Heart right ventricle (tissue), 16 donors: ENCODE data around the gene SUPT6H. TPM values are rescaled to one million over a fixed set of nuclear protein-coding genes. Genes with fewer than 3 reads are reported as not detected.

Experiments used
- ATAC-seq, 8 donors: fragments of 200-7000 bp; cut with Tn5 transposase; one replicate each; pipeline ENCODE4 v1.9.1; 2020; ENCODE audit warnings: mild to moderate bottlenecking in 8 of 8, moderate library complexity in 8 of 8, moderate number of reproducible peaks in 1 of 8
- DNase-seq, 2 donors: peaks; one replicate each; pipeline ENCODE4 v3.0.0-alpha.2; 2020
- H3K27ac ChIP-seq, 10 donors: fragments of 200-600 bp; sonication (generic) in 2 of 10; one replicate each; pipeline versions ENCODE4 v1.5.0 to v1.8.0; 2020 to 2022; ENCODE audit warnings: mild to moderate bottlenecking in 3 of 10
- H3K27me3 ChIP-seq, 7 donors: fragments of 200-600 bp; one replicate each; pipeline ENCODE4 v1.8.0; 2021 to 2022; ENCODE audit warnings: mild to moderate bottlenecking in 2 of 7
- H3K36me3 ChIP-seq, 9 donors: fragments of 200-600 bp; sonication (generic) in 1 of 9; one replicate each; pipeline versions ENCODE4 v1.5.0 to v1.8.0; 2020 to 2022; ENCODE audit warnings: mild to moderate bottlenecking in 2 of 9
- H3K4me1 ChIP-seq, 9 donors: fragments of 200-600 bp; sonication (generic) in 1 of 9; one replicate each; pipeline versions ENCODE4 v1.5.0 to v1.8.0; 2020 to 2022; ENCODE audit warnings: mild to moderate bottlenecking in 4 of 9
- H3K4me3 ChIP-seq, 10 donors: fragments of 200-600 bp; sonication (generic) in 2 of 10; one replicate each; pipeline versions ENCODE4 v1.5.0 to v1.8.0; 2020 to 2022; ENCODE audit warnings: mild to moderate bottlenecking in 7 of 10, moderate library complexity in 2 of 10
- H3K9me3 ChIP-seq, 11 donors: fragments of 200-600 bp in 10 of 11; sonication (generic) in 2 of 11; one replicate each; pipeline versions ENCODE4 v1.5.0 to v1.8.0; 2013 to 2022; ENCODE audit warnings: mild to moderate bottlenecking in 2 of 11, control low read depth in 1 of 11, moderate library complexity in 1 of 11
- CTCF ChIP-seq, 9 donors: fragments of 200-600 bp; sonication (generic) in 2 of 9; IDR thresholded peaks; one replicate each; pipeline versions ENCODE4 v1.5.0 to v1.8.0; 2021 to 2022; ENCODE audit warnings: antibody characterized with exemption in 9 of 9, mild to moderate bottlenecking in 5 of 9, moderate library complexity in 1 of 9
- WGBS, 2 donors: extraction: QIAGEN DNeasy Blood & Tissue Kit; methylation state at CpG; one replicate each; pipeline ENCODE4 v1.1.7; 2013; ENCODE audit warnings: inconsistent platforms in 1 of 2; 5-methylcytosine and 5-hydroxymethylcytosine counted together
- intact Hi-C, 10 donors: fragments of 100-400 bp; cut with DNase I; formaldehyde crosslinking; loops; one replicate each; pipeline versions ENCODE4 v1.11.1 to v1.14.2; 2022
- polyA plus RNA-seq, 2 donors: library from polyadenylated mRNA; stranded (reverse); fragments of 200-250 nt; gene quantifications; one replicate each; pipeline ENCODE4 v1.2.3, GENCODE V29; 2013
- total RNA-seq, 10 donors: library from RNA; stranded (reverse); fragmentation: NEBNext Ultra II Directional in 3 of 10; extraction: Animal tissue kit (Norgen Biotek cat#: 25700) in 3 of 10; gene quantifications; one replicate each; pipeline versions ENCODE4 v1.2.1 to v1.2.4, GENCODE V29; 2021 to 2023
- donor health status: Arrhythmogenic right ventricular cardiomyopathy.
- donor health status: ischemic (EF 13 %, LVEDD 7.1; RV severe dilation, severe dysfunction).
- donor health status: healthy with polysubstance abuse.
- donor health status: DM: no; HTN: yes; CAD: no.
- donor health status: DM: no; HTN: no; CAD: no.
- donor health status: ischemic (EF 25% LVEDD 6.9; RV normal size, moderate dysfunction).
- donor health status: ischemic (EF 25% LVEDD 5.7; RV mildly dilated, moderate dysfunction).
- donor health status: healthy.
- donor health status: DM: yes; HTN: yes; CAD: no.
- donor health status: Ischemic cardiomyopathy.
- donor health status: ischemic (EF 35%, LVEDD 5.7; RV mildly dilated, moderate dysfunction).
- donor health status: nonischemic (EF 11% LVEDD 7.7; RV severe dilation, severe dysfunction).
- donor health status: DM: yes; HTN: yes; CAD: no.
- donor health status: PGD.
- donor health status: ischemic (EF 29% LVEDD 5.4; RV normal size, mild dysfunction).
- donor health status: nonischemic (EF 23%, LVEDD 6.1; RV moderate dilation, normal function).

Gene SUPT6H
- total and polyA plus RNA-seq, 12 donors = 19.3 to 54.1 (median 49.9) TPM

GRCh38 chr17:28626818-28627217 is 35.2 kb upstream of the SUPT6H start:
- intact Hi-C loops = no loop called here
- no peak for DNase-seq
- WGBS, 2 donors = 85 to 92% methylated on average over 4 of the region's 4 CpGs

GRCh38 chr17:28634206-28634865 is 27.7 kb upstream of the SUPT6H start:
- Histone ChIP-seq H3K4me3 (no peak overlapping the region), H3K36me3 (peaks cover 11 to 100% (median 94%) of the 10 kb centered on the region in 9 donors), H3K9me3 (no peaks in the 10 kb centered on the region), H3K27me3 (no peaks in the 10 kb centered on the region), H3K4me1 (no peaks in the 10 kb centered on the region), H3K27ac (no peak overlapping the region)
- no peak for ATAC-seq
- 82 to 86% methylated on average over 14 of the region's 14 CpGs for WGBS, 2 donors
- no peak for TF ChIP-seq CTCF (IDR thresholded peaks at IDR 0.05)
- DNase-seq = no peak
- intact Hi-C loops = no loop called here

More at GRCh38 chr17:28626818-28627217, 35.2 kb upstream of the SUPT6H start:
- no peak for ATAC-seq
- H3K27me3 ChIP-seq = no peaks in the 10 kb centered on the region
- no peak for TF ChIP-seq CTCF (IDR thresholded peaks at IDR 0.05)
- H3K27ac ChIP-seq = no peak overlapping the region
- H3K4me1 ChIP-seq = peaks cover 0 to 19% (median 0%) of the 10 kb centered on the region in 9 donors
- no peak overlapping the region for H3K4me3 ChIP-seq
- peaks cover 0 to 100% (median 55%) of the 10 kb centered on the region in 9 donors for H3K36me3 ChIP-seq
- no peaks in the 10 kb centered on the region for H3K9me3 ChIP-seq

- H3K4me1 ChIP-seq = no peaks in the 10 kb centered on the region
- intact Hi-C loops = no loop called here
- DNase-seq (no peak), ATAC-seq (no peak)
- H3K27ac ChIP-seq = no peak overlapping the region
- WGBS, 2 donors = 91 to 95% methylated on average over 1 of the region's 1 CpG
- no peaks in the 10 kb centered on the region for H3K27me3 ChIP-seq
- no peak for TF ChIP-seq CTCF (IDR thresholded peaks at IDR 0.05)
- no peak overlapping the region for H3K4me3 ChIP-seq
- H3K9me3 ChIP-seq = no peaks in the 10 kb centered on the region
- peaks cover 11 to 100% (median 98%) of the 10 kb centered on the region in 9 donors for H3K36me3 ChIP-seq
Measured at GRCh38 chr17:28635506-28635905, 26.5 kb upstream of the SUPT6H start.

- Histone ChIP-seq H3K27ac (no peak overlapping the region), H3K4me1 (peaks cover 15 to 39% (median 29%) of the 10 kb centered on the region in 9 donors), H3K9me3 (no peaks in the 10 kb centered on the region), H3K27me3 (no peaks in the 10 kb centered on the region), H3K36me3 (peaks cover 7 to 71% (median 58%) of the 10 kb centered on the region in 9 donors), H3K4me3 (no peak overlapping the region)
- WGBS, 2 donors = 96 to 98% methylated on average over 2 of the region's 2 CpGs
- TF ChIP-seq CTCF (IDR thresholded peaks at IDR 0.05) = no peak
- intact Hi-C loops = no loop called here
- no peak for ATAC-seq
- no peak for DNase-seq
Measured at GRCh38 chr17:28641579-28641978, 20.4 kb upstream of the SUPT6H start.
